Measurements from ENCODE around the gene S100A9.

GRCh38 chr1:153350321-153350957 lies 7.2 kb upstream of the S100A9 start:
- TF ChIP-seq, protein P1, sequence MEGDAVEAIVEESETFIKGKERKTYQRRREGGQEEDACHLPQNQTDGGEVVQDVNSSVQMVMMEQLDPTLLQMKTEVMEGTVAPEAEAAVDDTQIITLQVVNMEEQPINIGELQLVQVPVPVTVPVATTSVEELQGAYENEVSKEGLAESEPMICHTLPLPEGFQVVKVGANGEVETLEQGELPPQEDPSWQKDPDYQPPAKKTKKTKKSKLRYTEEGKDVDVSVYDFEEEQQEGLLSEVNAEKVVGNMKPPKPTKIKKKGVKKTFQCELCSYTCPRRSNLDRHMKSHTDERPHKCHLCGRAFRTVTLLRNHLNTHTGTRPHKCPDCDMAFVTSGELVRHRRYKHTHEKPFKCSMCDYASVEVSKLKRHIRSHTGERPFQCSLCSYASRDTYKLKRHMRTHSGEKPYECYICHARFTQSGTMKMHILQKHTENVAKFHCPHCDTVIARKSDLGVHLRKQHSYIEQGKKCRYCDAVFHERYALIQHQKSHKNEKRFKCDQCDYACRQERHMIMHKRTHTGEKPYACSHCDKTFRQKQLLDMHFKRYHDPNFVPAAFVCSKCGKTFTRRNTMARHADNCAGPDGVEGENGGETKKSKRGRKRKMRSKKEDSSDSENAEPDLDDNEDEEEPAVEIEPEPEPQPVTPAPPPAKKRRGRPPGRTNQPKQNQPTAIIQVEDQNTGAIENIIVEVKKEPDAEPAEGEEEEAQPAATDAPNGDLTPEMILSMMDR (conservative IDR thresholded peaks at IDR 0.05; ENCODE audit: low read depth, low read length) = no peak
- TF ChIP-seq EZH2 (IDR thresholded peaks at IDR 0.05; ENCODE audit: low read length, unreplicated experiment) = no peak
